HFFc6 (cell line): ENCODE measurements around the gene NUCB2. TPM values are rescaled to one million over a fixed set of nuclear protein-coding genes. Genes with fewer than 3 reads are reported as not detected.

Experiments
- DNase-seq: peaks from one replicate; pipeline ENCODE4 v3.0.0-alpha.2; 2018
- H3K27ac Mint-ChIP-seq: 2 replicates; pipeline ENCODE4 v1.8.0; 2020; ENCODE audit warnings: mild to moderate bottlenecking, mixed read lengths
- H3K27me3 Mint-ChIP-seq: 2 replicates; pipeline ENCODE4 v1.8.0; 2021; ENCODE audit warnings: mild to moderate bottlenecking, moderate library complexity, mixed read lengths; ENCODE audit not compliant: insufficient read depth
- H3K36me3 Mint-ChIP-seq: 2 replicates; pipeline ENCODE4 v1.8.0; 2021; ENCODE audit warnings: low read depth, mixed read lengths
- H3K4me1 Mint-ChIP-seq: 2 replicates; pipeline ENCODE4 v1.8.0; 2020; ENCODE audit warnings: low read depth, mixed read lengths
- H3K4me3 Mint-ChIP-seq: 2 replicates; pipeline ENCODE4 v1.8.0; 2020; ENCODE audit warnings: mild to moderate bottlenecking, moderate library complexity, mixed read lengths
- H3K9me3 Mint-ChIP-seq: 2 replicates; pipeline ENCODE4 v1.8.0; 2020; ENCODE audit warnings: mild to moderate bottlenecking, mixed read lengths
- total RNA-seq, 6 experiments: library from RNA; stranded (reverse); fragmentation: NEBNext Ultra II Directional; extraction: Animal tissue kit (Norgen Biotek cat#: 25700); gene quantifications; 2 replicates in 1 of 6; 3 replicates in 5 of 6; pipeline ENCODE4 v1.2.3, GENCODE V29; 2021
- TF ChIP-seq, protein P1 (sequence below): fragments of 200-600 bp; sonication (generic); IDR thresholded peaks from 2 replicates; pipeline ENCODE4 v1.5.0; 2021; ENCODE audit warnings: antibody characterized with exemption, mild to moderate bottlenecking

Gene NUCB2
- total RNA-seq, 6 experiments from 2014 or later = 124 to 180 (median 161) TPM

DNA sequence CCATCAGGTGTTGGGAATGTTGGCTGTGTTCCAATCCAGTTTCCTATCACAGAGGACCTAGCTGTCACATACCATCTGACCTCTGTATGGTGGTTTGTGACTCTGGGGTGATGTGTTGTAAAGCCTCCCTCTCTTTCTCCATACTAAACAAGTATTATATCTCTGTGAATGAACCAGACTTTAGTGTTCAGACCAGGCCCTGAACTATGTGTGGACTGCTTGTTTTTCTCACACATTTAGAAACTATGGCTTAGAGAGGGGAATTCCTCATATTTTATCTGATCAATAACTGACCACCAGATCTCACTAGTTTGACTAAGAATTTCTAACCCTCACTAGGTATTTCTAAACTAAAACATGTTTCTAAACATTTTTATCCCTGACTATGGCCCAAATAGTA is 92.6 kb downstream of the NUCB2 start:
- H3K9me3 Mint-ChIP-seq = peaks cover 55% of the 10 kb centered on the region
- peaks cover 79% of the 10 kb centered on the region for H3K36me3 Mint-ChIP-seq
- peaks cover 6% of the 10 kb centered on the region; the same call in 1 of the 2 replicates for H3K4me1 Mint-ChIP-seq
- DNase-seq = no peak
- H3K27ac Mint-ChIP-seq = no peak overlapping the region
- TF ChIP-seq, protein P1, sequence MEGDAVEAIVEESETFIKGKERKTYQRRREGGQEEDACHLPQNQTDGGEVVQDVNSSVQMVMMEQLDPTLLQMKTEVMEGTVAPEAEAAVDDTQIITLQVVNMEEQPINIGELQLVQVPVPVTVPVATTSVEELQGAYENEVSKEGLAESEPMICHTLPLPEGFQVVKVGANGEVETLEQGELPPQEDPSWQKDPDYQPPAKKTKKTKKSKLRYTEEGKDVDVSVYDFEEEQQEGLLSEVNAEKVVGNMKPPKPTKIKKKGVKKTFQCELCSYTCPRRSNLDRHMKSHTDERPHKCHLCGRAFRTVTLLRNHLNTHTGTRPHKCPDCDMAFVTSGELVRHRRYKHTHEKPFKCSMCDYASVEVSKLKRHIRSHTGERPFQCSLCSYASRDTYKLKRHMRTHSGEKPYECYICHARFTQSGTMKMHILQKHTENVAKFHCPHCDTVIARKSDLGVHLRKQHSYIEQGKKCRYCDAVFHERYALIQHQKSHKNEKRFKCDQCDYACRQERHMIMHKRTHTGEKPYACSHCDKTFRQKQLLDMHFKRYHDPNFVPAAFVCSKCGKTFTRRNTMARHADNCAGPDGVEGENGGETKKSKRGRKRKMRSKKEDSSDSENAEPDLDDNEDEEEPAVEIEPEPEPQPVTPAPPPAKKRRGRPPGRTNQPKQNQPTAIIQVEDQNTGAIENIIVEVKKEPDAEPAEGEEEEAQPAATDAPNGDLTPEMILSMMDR = no peak
- no peak overlapping the region for H3K4me3 Mint-ChIP-seq
- H3K27me3 Mint-ChIP-seq = no peaks in the 10 kb centered on the region

DNA sequence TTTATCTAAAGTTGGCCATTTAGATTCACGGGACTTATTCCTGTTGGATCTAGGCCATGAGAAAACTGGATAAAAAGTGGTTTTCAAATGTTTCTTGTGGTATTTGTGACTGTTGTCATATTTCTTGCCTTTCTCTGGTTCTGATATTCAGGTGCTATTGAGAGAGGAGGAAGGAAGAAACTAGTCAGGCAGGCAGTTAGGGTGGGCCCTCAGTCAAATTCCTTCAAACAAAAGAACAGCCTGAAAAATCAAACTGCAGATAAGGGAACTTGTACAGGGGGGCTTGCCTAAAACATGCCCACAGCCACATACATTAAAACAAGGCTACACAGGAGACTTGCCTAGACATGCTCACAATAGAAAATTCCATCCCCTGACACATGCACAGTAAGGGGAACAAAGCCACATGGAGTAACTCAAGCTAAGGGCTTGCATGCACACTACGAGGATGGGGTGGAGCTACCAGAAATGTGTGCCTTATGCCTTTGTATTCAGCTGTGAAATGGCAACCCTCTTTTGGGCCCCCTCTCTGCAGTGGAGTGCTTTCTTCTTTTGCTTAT is 93.2 kb downstream of the NUCB2 start:
- peaks cover 55% of the 10 kb centered on the region for H3K9me3 Mint-ChIP-seq

GRCh38 chr11:17371614-17372013 is 95.1 kb downstream of the NUCB2 start:
- TF ChIP-seq, protein P1 = no peak
- DNase-seq = peak; percentile 37
- peaks cover 85% of the 10 kb centered on the region for H3K36me3 Mint-ChIP-seq
- no peaks in the 10 kb centered on the region for H3K27me3 Mint-ChIP-seq
- peaks cover 6% of the 10 kb centered on the region; the same call in 1 of the 2 replicates for H3K4me1 Mint-ChIP-seq
- H3K4me3 Mint-ChIP-seq = no peak overlapping the region
- H3K27ac Mint-ChIP-seq = no peak overlapping the region
- peaks cover 55% of the 10 kb centered on the region for H3K9me3 Mint-ChIP-seq

More for the DNA sequence above, 93.2 kb downstream of the NUCB2 start:
- peaks cover 6% of the 10 kb centered on the region; the same call in 1 of the 2 replicates for H3K4me1 Mint-ChIP-seq
- H3K27ac Mint-ChIP-seq = no peak overlapping the region
- no peak overlapping the region for H3K4me3 Mint-ChIP-seq
- peaks cover 84% of the 10 kb centered on the region for H3K36me3 Mint-ChIP-seq
- TF ChIP-seq, protein P1 = no peak
- no peaks in the 10 kb centered on the region for H3K27me3 Mint-ChIP-seq
- DNase-seq = no peak

- TF ChIP-seq, protein P1 = no peak
Observed at GRCh38 chr11:17375547-17375946, 99.0 kb downstream of the NUCB2 start.

GRCh38 chr11:17376493-17376892 is 100.0 kb downstream of the NUCB2 start:
- Mint-ChIP-seq H3K4me1 (peaks cover 17% of the 10 kb centered on the region), H3K4me3 (no peak overlapping the region), H3K36me3 (peaks cover 55% of the 10 kb centered on the region), H3K27ac (no peak overlapping the region), H3K9me3 (peaks cover 24% of the 10 kb centered on the region), H3K27me3 (no peaks in the 10 kb centered on the region)
- no peak for DNase-seq
- TF ChIP-seq, protein P1 = no peak

More at GRCh38 chr11:17375547-17375946, 99.0 kb downstream of the NUCB2 start:
- H3K27ac Mint-ChIP-seq = no peak overlapping the region
- H3K4me1 Mint-ChIP-seq = peaks cover 7% of the 10 kb centered on the region
- H3K27me3 Mint-ChIP-seq = no peaks in the 10 kb centered on the region
- H3K9me3 Mint-ChIP-seq = peaks cover 33% of the 10 kb centered on the region
- DNase-seq = no peak
- H3K36me3 Mint-ChIP-seq = peaks cover 64% of the 10 kb centered on the region
- H3K4me3 Mint-ChIP-seq = no peak overlapping the region
